HG03139 (cell line): Measurements from ENCODE around the gene TRPM2.

ENCODE experiments used
- ATAC-seq: cut with Tn5 transposase; IDR thresholded peaks from one replicate; pipeline ENCODE4 v1.9.1; 2021; ENCODE audit not compliant: unreplicated experiment

TRPM2 gene

DNA sequence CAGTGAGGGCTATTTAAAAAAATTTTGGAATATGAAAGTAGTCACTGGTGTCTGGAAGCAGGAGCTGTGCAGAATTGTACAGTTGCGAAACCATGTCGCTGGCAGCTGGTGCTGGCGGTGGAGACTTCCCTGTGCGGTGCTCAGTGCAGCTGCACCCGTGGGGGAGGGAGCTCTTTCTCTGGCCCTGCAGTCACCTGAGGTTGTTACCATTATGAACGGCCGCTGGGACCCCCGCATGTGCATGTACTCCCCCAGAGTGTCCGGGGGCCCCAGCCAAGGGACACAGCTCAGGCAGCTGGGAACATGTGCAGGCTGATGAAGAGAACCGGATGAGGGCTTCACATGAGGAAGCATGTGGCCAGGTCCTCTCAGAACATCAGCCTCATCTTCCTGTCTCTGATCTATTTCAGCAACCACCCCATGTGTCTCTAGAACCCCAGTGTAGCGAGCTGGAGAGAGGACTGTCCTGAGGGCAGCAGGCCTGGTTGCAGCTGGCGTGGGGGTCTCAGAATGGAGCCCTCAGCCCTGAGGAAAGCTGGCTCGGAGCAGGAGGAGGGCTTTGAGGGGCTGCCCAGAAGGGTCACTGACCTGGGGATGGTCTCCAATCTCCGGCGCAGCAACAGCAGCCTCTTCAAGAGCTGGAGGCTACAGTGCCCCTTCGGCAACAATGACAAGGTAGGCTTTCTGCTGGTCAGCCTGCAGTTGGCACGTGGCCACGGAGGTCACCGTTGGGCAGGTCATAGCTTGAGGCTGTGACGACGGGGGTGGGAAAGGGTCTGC is at the start of gene TRPM2:
Gene TRPM2, plus strand, starts transcription at position 431 of the 780 bp plus-strand sequence. Its CDS starts 80 bp downstream, at position 511.
- ATAC-seq, result no peak

DNA sequence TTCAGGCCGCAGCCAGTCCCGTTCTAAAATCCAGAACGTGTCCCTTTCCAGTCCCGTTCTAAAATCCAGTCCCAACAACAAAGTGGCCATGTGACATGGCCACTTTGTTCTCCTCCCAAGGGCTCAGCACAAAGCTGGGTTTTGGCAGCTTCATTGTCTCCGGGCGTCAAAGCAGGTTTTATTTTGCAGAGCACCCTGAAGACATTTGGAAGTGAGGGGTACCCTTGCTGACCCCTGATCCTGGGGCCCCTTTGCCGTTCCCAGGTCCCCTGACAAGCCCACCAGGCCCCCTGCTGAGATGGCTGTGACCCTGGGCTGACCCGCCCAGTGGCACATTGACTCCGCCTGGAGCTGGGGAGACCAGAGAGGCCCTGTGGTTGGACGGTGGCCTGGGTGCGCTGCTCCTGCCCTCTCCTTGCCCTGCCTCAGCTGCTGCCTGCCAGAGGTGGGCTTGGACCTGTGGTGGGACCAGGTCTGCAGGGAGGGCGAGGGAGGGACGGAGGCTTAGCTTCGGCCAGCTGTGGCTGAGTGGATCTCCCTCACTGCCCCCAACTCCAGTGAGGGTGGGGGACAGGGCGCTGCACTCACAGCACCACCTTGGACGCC is 49.3 kb upstream of the TRPM2 start:
- ATAC-seq, result no peak

DNA sequence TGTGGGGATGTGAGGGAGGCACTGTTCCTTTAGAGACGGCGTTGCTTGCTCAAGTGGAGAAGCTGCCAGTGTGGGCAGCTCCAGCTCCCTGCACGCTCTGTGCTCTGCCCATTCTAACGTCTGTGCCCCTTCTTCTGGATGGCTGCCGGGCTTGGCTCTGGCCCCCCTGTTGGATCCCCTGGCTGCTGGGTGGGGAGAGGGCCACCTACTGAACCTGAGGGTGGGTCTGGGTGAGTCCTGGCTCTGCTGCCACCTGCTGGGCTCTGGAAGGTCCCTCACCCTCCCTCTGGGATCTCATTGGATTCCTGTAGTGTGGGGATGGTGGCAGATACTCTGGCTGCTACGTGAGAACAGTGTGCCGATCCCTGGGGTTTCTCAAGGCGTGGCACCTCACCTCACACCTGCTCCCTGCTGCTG is 48.5 kb upstream of the TRPM2 start:
- no peak for ATAC-seq

DNA sequence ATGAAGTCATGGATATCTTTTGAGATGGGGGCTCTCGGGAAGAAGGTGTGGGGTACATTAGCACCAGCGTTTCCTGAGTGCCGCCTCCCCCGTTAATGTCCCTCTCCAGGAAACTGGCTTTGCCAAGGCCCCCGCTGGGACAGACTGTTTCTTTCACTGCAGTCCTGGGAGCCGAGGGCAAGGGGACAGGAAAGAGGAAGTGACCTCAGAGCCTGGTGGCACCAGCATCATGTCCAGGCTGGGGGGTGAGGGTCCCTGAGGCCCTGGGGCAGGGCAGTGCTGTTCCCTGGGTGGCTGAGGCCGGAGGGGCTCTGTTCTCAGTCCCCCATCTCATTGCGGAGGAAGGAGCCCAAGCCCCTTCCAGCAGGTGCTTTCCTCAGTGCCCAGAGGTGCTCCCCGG is 47.7 kb upstream of the TRPM2 start:
- ATAC-seq, result no peak

DNA sequence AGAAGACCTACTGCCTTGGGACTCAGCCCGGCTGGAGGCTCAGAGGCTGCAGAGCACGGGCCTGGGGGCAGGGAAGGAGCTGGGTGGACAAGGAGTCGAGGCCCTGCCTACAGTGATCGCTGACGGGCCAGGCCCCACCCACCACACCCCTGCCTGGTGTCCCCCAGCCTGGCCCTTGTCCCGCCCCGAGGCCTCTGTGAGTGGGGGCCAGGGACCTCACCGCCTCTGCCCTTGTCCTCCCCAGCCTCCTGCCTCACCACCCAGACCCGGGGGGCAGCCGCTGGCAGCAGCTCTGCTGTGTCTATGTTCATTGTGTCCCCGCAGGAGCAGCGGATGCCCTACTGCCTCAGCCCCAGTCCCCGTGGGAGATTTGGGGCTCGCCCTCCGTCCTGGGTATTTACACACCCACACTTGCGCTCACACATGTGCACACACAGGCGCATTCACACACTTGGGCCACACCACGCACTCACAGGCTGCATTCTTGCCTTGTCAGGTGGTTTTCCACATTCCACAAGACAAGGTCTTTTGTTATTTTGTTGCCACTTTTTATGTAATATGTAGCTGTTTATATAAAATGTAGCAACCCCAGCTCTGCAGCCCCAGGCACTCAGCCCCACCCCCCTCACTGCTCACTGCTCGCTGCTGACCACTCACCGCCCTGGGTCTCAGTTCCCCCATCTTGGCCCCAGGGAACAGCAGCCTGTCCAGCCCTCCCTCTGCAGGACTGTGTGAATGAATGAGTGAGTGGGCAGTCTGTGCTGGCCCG is 46.3 kb upstream of the TRPM2 start:
- ATAC-seq, result no peak

DNA sequence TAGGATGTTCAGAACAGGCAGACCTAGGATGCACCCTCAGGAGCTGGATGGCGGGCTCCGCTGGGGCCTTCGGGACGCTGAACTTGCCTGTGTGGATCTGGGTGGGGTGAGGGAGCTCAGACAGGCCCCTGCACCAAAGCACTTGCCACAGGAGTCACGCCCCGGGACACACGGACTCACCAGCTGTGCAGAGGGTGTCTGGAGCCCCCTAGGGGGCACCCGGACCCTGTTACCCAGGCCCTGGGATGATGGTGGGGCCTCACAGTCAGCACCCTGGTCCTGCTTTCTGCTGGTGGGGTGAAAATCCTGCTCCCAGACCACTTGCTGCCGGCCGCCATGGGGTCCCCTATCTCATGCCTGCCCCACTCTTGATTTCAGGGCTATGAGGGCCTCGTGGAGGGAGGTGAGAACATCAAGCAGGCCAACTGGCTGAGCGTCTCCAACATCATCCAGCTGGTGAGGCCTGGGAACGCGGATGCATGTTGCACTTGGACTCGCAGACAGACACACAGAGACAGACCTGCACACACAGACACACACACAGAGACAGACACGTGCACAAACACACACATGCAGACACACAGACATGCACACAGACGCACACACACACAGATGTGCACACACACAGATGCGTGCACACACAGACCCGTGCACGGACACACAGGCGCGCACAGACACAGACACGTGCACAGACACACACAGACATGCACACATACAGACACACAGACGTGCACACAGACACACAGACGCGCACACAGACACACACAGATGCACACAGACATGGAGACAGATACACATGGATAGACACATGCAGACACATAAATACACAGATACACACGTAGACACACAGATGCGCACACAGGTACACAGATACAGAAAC is 42.6 kb upstream of the TRPM2 start:
- no peak for ATAC-seq

DNA sequence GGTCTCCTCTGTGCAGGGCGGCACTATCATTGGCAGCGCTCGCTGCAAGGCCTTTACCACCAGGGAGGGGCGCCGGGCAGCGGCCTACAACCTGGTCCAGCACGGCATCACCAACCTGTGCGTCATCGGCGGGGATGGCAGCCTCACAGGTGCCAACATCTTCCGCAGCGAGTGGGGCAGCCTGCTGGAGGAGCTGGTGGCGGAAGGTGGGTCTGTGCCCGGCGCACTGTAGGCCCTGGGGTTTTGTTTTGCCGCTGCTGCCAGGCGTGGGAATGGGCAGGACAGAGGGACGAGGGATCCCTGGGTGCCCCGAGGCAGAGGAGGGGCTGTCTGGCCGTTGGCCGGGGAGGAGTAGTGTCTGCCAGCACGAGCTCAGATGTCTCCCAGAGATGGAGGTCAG is 41.3 kb upstream of the TRPM2 start:
- ATAC-seq, result no peak

DNA sequence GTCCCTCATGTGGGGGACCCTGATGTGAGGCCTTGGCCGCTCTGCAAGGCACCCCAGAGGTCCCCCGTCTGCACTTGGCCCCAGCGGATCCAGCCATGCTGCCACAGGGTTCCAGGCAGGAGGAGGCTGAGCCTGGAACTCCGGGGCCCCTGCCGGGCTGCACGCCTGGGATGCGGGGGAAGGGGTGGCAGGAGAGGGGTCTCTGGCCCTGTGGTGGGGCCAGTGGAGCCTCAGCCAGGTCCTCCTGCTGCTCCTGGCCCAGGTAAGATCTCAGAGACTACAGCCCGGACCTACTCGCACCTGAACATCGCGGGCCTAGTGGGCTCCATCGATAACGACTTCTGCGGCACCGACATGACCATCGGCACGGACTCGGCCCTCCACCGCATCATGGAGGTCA is 40.7 kb upstream of the TRPM2 start:
- no peak for ATAC-seq

DNA sequence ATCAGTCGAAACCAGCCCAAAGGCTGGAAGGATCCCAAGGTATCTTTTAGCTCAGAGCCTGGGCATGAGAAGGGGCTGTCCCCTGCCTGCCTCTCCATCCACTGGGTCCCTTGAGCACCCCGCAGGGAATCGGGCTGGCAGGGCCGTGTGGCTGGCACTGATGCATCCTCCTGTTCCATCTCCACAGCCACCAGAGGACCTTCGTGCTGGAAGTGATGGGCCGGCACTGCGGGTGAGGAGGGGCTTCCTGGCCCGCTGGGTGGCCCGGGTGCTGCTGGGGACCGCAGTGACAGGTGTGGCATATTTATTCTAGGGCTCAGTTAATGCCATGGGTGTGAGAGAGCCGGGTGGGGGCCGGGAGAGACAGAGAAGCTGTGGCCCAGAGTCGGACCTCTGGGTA is 40.0 kb upstream of the TRPM2 start:
- no peak for ATAC-seq

DNA sequence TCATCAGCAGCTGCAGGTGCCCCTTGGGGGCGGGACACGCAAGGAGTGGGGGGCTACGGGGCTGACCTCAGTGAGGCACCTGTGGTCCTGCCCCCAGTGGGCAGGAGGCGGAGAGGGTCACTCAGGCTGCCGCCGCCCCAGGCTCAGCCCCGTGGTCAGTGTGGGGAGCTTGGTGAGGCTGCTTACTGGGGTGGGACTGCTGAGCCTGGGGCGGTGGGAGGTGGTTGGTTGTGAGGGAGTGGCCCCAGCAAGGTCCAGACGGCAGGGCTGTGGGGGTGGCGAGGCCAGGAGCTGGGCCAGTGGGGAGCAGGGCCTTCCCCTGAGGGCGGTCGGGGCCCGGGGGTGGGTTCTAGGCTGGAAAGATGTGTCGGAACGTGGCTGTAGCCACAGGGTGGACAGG is 39.3 kb upstream of the TRPM2 start:
- no peak for ATAC-seq

DNA sequence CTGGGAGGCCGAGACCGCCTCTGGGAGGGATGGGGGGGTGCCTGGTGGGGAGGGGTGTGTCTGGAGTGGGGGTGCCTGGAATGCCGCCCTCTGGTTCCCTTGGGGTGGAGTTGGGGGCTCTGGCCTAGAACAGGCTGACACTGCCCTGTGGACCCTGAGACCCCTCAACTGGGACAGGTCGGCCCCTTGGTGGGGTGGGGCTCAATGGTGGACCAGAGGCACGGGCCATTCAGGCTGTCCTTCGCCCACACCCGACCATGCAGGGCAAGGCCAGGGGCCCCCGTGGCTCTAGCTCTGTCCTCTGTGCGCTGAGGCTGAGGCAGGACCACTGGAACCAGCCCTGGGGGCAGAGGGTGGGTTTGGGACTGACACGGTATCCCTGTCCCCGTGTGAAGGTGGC is 38.9 kb upstream of the TRPM2 start:
- ATAC-seq, result no peak

DNA sequence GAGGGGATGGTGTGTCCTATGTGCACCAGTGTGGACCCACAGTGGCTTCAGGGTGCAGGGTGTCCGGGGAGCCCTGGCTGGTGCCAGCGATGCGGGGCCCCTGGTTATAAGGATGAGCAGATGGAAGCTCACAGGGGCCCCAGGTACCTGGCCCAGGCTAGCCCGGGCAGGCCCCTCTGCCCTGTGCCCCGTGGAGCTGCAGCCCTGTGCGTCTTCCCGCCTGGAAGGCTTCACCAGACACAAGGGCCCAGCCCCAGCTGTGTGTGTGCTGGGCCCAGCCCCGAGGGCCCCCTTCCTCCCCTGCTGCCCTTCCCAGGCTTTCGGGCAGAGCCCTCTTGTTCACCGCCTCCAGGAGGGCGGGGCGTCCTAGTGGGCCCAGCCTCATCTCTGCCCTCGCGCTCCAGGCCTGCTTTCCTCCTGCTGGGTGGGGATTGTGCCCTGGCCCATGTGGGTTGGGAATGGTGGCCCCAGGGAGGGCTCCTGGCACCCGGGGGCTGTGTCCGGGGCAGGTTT is 37.7 kb upstream of the TRPM2 start:
- no peak for ATAC-seq

DNA sequence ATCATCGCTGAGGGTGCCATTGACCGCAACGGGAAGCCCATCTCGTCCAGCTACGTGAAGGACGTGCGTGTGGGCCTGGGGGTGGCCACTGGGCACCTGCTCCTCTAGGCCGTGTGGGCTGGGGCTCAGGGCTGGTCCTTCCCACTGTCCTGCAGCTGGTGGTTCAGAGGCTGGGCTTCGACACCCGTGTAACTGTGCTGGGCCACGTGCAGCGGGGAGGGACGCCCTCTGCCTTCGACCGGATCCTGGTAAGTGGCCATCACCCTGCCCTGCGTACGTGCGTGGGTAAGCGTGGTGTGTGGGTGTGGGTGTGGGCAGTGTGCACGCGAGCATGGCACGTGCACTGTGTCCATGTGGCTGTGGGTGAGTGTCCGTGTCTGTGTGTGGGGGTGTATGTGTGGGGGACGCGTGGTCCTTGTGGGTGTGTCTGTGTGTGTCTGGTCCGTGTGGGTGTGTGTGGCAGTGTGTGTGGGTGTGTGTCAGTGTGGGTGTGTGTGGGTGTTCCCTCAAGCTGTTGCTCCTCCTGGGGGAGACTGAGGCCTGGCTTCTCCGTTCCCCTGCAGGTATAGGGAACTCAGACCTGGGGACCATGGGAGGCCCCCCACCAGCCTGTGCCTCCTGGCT is 37.0 kb upstream of the TRPM2 start:
- ATAC-seq, result no peak

DNA sequence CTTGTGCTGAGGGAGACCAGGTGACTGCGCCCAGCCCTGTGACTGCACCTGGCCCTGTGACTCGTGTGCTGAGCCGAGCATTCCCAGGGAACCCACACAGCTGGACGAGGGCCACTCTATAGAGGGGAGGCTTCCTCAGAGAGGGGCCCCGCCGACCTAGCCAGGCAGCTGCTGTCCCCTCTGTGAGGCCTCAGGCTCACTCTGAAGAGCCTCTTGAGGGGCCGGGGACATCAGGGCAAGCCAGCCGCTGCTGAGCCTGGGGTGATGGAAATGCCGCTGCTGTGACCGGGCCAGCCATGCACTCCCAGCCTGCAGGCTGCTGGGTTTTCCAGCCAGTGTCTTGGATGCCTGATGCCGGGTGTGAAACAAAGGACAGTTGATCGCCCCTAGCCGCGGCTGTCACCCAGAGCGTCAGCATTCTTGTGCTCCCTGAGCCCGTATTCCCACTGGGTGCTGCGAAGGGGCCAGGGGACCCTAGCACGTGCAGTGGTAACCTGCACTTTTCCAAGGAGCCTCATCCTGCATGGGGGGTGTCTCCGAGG is 36.1 kb upstream of the TRPM2 start:
- no peak for ATAC-seq

DNA sequence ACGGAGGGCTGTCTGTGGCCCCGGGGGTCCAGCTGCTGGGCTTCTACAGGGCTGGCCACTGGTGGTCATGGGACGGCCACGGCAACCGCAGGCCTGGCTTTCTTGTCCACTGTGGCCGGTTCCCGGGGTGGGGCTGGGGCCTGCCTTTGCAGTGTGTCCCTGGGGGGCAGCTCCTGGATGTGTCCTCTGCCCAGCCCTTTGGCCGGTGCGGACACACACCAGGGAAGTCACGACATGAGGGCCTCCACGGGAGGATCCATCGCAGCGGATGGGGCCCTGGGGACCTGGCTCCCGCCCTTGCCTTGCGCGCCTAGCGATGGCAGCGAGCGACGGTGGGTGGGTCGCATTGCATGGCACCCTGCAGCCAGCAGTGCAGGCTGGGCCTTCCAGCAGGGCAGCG is 35.5 kb upstream of the TRPM2 start:
- ATAC-seq, result no peak

DNA sequence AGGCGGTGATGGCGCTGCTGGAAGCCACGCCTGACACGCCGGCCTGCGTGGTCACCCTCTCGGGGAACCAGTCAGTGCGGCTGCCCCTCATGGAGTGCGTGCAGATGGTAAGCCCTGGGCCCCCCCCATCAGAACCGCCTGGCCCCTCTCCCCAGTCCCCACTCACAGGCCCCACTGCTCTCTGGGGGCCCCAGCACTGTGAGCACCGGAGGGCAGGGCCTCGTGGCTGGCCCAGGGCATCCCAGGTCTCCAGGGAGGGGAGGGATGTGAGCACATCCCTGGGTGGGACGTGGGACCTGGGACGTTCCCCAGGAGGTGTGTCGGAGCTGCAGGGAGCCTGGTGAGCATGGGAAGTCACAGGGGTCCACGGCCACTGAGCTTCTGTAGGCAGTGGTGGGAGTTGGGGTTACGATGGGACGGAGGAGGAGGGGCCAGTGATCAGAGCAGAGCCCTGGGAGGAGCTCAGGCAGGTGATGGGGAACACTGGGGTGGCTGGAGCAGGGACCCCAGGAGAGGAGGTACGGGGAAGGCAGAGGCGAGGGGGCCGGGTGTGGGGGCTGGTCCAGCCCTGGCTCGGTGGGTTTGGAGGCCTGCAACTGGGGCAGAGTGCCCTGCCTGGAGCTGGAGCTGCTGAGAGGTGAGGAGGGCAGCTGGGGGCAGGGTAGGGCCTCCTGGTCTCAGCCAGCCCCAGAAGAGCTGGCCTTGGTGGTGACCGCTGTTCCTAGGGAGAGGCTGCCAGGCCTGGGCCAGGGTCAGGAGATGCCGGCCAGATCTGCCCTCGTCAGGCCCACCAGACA is 34.7 kb upstream of the TRPM2 start:
- no peak for ATAC-seq

DNA sequence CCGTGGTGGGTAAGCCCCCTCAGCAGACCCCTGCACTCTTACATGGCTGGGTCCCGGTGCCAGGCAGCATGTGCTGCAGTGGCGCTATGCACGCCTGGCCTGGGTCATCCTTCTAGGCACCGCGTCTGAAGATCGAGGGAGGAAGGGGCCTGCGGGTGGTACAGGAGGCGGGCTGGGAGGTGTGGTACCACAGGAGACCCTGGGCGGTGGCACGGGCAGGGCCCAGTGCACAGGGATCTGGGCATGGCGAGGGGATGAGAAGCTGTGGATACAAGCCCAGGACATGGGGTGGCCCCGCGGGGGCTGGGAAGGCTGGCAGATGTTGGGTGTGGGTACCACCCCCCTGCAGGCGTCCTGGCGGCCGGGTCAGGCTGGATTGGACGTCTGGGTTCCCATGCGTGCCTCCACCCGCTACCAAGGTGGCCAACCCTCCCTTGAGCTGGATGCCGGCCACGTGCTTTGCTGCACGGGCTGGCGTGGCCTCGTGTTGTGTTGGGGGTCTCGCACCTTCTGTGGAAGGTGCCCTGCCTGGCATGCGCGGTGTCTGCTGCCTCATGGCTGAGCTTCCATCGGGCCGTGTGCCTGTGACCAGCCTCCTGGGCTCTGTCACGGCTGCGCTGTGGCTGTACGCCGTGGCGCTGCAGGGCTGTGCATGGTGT is 33.9 kb upstream of the TRPM2 start:
- no peak for ATAC-seq

DNA sequence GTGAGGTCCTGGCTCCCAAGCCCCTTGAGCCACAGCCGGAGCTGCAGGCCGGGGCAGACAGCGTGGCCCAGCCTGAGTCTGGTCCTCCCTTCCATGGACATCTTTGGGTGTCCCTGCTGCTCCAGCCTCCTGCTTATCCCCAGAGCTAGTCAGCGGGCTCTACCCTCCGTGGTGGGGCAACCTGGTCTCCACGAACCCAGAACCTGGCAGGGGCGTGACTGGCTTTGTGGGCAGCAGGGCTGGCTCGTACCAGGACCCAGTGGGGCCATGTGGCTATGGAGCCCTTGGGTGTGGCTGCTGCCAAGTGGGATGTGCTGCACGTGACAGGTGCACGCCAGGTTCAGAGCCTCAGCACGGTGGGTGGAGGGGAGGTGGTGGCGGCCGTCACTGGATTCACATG is 32.6 kb upstream of the TRPM2 start:
- ATAC-seq, result no peak
